ENCODE results near the gene UBE2B.

The UBE2B gene

DNA sequence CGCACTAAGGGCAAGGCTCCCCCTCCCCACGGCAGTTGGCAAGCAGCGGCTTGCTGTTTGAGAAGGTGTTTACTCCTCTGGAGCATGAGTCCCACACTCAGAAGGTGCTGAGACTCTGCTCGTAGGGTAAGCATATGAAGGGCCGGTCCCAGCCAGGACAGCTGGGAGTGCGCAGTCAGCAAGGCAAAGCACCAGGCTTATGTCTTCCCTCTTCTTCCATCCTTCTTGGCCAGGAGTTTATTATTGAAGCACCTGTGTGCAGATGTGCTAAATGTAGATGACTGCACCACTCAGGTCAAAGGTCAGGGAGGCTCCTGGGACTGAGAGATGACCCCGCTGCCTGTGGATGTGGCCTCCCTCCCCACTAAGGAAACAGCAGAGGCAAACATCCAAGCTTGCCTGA lies 67.4 kb downstream of the UBE2B start:
- DNase-seq: no peak

DNA sequence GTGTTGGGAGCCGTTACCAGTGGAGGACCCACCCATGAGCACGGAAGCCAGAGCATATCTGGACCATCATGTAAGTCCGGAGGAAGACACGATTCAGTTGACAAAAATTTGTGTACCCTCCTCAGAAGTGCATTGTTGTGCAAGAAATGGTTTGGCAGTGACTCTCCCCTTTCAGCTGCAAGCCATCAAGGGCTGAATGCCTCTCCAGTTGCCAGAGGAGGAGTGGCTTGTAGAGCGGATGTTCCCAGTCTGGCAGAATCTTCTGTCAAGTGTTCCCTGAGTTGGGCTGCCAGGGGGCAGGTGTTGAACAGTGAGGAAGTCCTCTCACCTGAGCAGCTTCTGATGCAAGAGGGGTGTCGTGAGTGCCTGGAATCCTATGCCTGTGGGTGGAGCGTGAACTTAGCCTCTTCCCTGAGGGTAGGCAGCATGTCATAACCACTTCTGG lies 67.9 kb downstream of the UBE2B start:
- DNase-seq: no peak

- no peak for DNase-seq
These were observed 68.9 kb downstream of the UBE2B start for GRCh38 chr5:134440201-134440755.

All from activated naive CD4-positive, alpha-beta T cell treated with anti-CD3 and anti-CD28 coated beads, Interleukin-2, amount 50 U/mL, for 16 hours (primary cell).